Measurements from ENCODE around the gene MT1F. TPM values are rescaled to one million over a fixed set of nuclear protein-coding genes. Genes with fewer than 3 reads are reported as not detected.

The MT1F gene
- polyA plus RNA-seq, 1 donor, result 77.0 TPM

DNA sequence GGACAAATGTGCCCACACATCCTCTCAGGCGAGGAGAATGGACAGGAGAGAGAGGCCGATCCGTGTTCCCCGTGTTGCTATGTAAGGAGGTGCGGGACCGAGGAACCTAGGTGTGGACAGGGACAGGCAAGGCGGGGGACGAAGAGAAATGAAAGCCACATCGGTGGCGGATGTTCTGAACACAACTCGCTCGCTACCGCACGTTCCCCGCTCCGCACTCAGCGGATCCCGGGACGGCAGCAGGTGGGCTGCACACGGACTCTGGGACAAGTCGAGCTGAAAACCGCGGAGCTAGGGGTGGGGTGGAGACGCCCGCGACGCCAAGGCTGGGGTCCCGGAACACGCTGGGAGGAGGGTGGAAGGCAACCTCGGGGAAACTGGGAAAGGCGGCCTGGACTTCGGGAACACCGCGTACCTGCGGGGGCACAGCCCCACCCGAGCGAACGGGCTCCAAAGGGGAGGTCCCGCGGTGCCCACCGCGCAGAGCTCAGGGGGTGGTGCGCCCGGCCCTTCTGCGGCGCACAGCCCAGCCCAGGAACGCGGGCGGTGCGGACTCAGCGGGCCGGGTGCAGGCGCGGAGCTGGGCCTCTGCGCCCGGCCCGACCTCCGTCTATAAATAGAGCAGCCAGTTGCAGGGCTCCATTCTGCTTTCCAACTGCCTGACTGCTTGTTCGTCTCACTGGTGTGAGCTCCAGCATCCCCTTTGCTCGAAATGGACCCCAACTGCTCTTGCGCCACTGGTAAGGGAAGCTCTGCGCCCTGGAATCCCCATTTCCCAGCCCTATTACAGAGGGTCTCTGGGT lies 32.4 kb upstream of the MT1F start, which contains the start of gene MT1E:
MT1E (plus strand) TSS at position 642 of the 803 bp plus-strand sequence; CDS start at position 713, 71 bp downstream.
- Histone ChIP-seq H3K27me3 (ENCODE audit: control insufficient read depth, insufficient read depth, low read length) (peaks cover 23% of the 10 kb centered on the region), H3K36me3 (ENCODE audit: control insufficient read depth, insufficient read depth, low read length) (no peaks in the 10 kb centered on the region), H3K4me3 (ENCODE audit: low read length) (peak within 1 kb of the TSS; percentile 79), H3K9me3 (ENCODE audit: control insufficient read depth, low read depth, low read length) (no peaks in the 10 kb centered on the region), H3K27ac (ENCODE audit: low read length) (peak within 1 kb of the TSS; percentile 86), H3K4me1 (ENCODE audit: control insufficient read depth, insufficient read depth, low read length) (peaks cover 11% of the 10 kb centered on the region)
- peak; percentile 84 to 88 for DNase-seq
- no CpG with 5 or more reads among the region's 62 CpGs for WGBS (ENCODE audit: insufficient coverage, low lambda C conversion rate)

DNA sequence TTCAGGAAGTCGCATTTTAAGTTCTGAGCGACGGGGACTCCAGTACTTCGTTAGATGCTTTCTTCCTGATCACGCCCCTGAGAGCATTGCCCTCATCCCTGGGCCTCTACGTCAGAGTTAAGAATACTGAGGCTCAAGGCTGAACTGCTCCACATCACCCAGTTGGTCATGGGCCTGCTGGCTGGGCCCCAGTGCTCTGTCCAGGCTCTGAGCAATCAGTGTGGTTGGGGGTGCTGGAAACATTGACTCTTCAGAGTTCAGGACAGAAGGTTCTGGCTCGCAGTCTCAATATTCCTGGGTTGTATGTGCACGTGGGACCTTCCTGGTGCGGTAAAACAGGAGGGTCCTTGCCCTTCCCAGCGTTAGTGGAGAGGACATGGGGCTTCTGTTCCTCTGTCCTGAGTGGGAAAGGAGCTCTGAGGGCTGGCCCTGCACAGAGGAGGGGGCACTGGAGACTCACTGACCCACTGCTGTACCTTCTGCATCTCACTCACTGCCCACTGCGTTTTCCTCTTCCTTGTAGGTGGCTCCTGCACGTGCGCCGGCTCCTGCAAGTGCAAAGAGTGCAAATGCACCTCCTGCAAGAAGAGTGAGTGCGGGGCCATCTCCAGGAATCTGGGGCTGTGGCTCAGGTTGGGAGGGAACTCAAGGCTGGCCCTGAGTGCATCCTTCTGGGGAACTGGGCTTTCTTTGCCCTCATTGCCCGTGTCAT lies 31.7 kb upstream of the MT1F start:
- DNase-seq, result no peak
- H3K4me3 ChIP-seq (ENCODE audit: low read length), result peak overlapping the region; percentile 79

DNA sequence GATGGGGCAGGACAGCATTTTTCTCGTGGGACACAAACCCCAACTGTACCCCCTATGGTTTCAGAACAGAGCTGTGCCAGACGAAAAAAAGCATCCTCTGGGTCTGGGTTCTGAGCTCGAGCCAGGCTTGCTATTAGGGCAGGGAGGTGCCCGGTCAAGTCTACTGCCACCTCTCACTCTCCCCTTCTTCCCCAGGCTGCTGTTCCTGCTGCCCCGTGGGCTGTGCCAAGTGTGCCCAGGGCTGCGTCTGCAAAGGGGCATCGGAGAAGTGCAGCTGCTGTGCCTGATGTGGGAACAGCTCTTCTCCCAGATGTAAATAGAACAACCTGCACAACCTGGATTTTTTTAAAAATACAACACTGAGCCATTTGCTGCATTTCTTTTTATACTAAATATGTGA lies 31.1 kb upstream of the MT1F start:
- Histone ChIP-seq H3K36me3 (ENCODE audit: control insufficient read depth, insufficient read depth, low read length) (no peaks in the 10 kb centered on the region), H3K27ac (ENCODE audit: low read length) (no peak overlapping the region), H3K9me3 (ENCODE audit: control insufficient read depth, low read depth, low read length) (no peaks in the 10 kb centered on the region), H3K4me3 (ENCODE audit: low read length) (peak overlapping the region; percentile 79), H3K4me1 (ENCODE audit: control insufficient read depth, insufficient read depth, low read length) (peaks cover 7% of the 10 kb centered on the region), H3K27me3 (ENCODE audit: control insufficient read depth, insufficient read depth, low read length) (peaks cover 31% of the 10 kb centered on the region)
- no CpG with 5 or more reads among the region's 7 CpGs for WGBS (ENCODE audit: insufficient coverage, low lambda C conversion rate)
- DNase-seq, result no peak

More for the DNA sequence above, 31.7 kb upstream of the MT1F start:
- Histone ChIP-seq H3K36me3 (ENCODE audit: control insufficient read depth, insufficient read depth, low read length) (no peaks in the 10 kb centered on the region), H3K4me1 (ENCODE audit: control insufficient read depth, insufficient read depth, low read length) (peaks cover 10% of the 10 kb centered on the region), H3K27me3 (ENCODE audit: control insufficient read depth, insufficient read depth, low read length) (peaks cover 26% of the 10 kb centered on the region), H3K27ac (ENCODE audit: low read length) (peak overlapping the region; percentile 86), H3K9me3 (ENCODE audit: control insufficient read depth, low read depth, low read length) (no peaks in the 10 kb centered on the region)
- WGBS (ENCODE audit: insufficient coverage, low lambda C conversion rate), result no CpG with 5 or more reads among the region's 16 CpGs

DNA sequence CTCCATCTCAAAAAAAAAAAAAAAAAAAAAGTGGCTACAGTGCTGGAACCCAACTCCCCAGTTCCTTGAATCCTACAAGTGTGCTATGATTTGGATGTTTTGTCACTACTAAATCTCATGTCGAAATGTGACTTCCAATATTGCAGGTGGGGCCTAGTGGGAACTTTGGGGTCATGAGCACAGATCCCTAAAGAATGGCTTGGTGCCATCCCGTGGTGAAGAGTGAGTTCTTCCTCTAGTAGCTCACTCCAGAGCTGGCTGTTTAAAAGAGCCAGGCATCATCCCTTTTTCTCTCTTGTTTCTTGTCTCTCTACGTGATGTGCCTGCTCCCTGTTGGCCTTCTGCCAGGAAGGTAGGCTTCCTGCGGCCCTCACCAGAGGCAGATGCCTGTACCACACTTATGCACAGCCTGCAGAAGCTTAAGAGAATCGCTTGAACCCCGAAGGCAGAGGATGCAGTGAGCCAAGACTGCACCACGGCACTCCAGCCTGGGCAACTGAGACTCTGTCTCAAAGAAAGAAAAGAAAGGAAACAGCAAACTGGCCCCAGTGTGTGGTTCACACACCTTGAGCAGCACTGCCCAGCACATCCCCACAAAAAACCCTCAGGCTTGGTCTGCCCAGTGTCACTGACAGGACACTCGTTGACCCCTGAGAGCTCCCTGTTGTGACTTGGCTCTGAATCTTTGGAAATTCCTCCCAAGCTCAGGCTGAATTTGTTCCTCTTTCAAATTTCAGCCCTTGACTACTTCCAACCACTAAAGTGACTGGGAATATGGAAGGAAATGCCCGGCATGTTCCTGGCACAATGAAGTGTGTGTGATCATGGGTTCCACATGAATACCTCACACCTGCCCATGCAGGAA lies 29.0 kb upstream of the MT1F start:
- WGBS (ENCODE audit: insufficient coverage, low lambda C conversion rate), result no CpG with 5 or more reads among the region's 9 CpGs
- Histone ChIP-seq H3K9me3 (ENCODE audit: control insufficient read depth, low read depth, low read length) (no peaks in the 10 kb centered on the region), H3K36me3 (ENCODE audit: control insufficient read depth, insufficient read depth, low read length) (no peaks in the 10 kb centered on the region), H3K27me3 (ENCODE audit: control insufficient read depth, insufficient read depth, low read length) (peaks cover 51% of the 10 kb centered on the region), H3K27ac (ENCODE audit: low read length) (no peak overlapping the region), H3K4me3 (ENCODE audit: low read length) (no peak overlapping the region), H3K4me1 (ENCODE audit: control insufficient read depth, insufficient read depth, low read length) (peaks cover 12% of the 10 kb centered on the region)
- no peak for DNase-seq

DNA sequence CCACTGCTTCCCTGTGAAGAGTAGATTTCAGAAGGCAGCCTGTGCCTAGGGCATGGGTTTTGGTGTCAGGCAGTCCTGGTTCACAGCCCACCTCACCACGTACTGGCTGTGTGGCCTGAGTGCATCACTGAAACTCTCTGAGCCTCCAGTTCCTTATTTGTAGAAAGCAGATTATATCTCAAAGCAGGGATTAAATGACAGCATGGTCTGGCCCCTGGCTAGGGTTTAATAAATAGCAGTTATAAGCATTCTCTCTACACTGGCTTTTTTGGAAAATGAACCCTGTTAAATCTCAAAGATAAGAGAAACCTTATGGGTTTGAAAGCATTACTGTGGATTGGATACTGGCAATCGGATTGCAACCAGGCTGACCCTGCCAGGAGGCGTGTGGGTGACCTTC lies 28.2 kb upstream of the MT1F start:
- Histone ChIP-seq H3K4me1 (ENCODE audit: control insufficient read depth, insufficient read depth, low read length) (peaks cover 12% of the 10 kb centered on the region), H3K27me3 (ENCODE audit: control insufficient read depth, insufficient read depth, low read length) (peaks cover 60% of the 10 kb centered on the region), H3K9me3 (ENCODE audit: control insufficient read depth, low read depth, low read length) (no peaks in the 10 kb centered on the region), H3K36me3 (ENCODE audit: control insufficient read depth, insufficient read depth, low read length) (no peaks in the 10 kb centered on the region), H3K27ac (ENCODE audit: low read length) (no peak overlapping the region), H3K4me3 (ENCODE audit: low read length) (no peak overlapping the region)
- WGBS (ENCODE audit: insufficient coverage, low lambda C conversion rate), result no CpG with 5 or more reads among the region's 3 CpGs
- DNase-seq, result no peak

DNA sequence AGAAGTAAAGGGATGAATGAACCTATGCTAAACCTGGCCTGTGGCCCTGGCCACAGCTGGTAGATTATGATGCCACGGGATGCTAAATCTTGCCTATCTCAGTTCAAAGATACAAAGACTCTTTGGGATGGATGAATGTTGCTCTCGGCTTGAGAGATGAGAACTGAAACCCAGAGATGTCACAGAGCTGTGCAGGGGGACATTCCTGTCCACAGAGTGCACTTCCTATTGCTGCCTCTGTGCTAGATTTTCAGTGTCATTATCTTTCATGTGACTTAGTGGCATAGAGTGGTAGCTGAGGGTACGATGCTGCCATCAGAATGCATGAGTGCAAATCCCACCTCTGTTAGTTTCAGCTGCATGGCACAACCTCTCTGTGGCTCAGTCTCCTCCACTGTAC lies 27.6 kb upstream of the MT1F start:
- H3K4me3 ChIP-seq (ENCODE audit: low read length), result no peak overlapping the region
- H3K27me3 ChIP-seq (ENCODE audit: control insufficient read depth, insufficient read depth, low read length), result peaks cover 64% of the 10 kb centered on the region
- no peaks in the 10 kb centered on the region for H3K9me3 ChIP-seq (ENCODE audit: control insufficient read depth, low read depth, low read length)
- H3K27ac ChIP-seq (ENCODE audit: low read length), result no peak overlapping the region
- peaks cover 18% of the 10 kb centered on the region for H3K4me1 ChIP-seq (ENCODE audit: control insufficient read depth, insufficient read depth, low read length)
- no CpG with 5 or more reads among the region's 3 CpGs for WGBS (ENCODE audit: insufficient coverage, low lambda C conversion rate)
- H3K36me3 ChIP-seq (ENCODE audit: control insufficient read depth, insufficient read depth, low read length), result no peaks in the 10 kb centered on the region
- no peak for DNase-seq

DNA sequence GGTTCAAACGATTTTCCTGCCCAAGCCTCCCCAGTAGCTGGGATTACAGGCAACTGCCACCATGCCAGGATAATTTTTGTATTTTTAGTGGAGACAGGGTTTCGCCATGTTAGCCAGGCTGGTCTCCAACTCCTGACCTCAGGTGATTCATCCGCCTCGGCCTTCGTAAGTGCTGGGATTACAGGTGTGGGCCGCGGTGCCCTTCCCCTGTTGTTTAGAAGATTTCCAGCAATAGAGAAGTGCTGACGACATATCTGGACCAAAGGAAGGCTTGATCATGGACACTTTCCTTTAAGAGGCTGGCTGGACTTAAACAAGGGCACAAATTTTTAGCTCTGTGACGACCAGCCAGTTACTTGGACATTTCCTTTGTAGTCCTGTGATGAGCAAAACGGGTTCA lies 26.6 kb upstream of the MT1F start:
- no peaks in the 10 kb centered on the region for H3K9me3 ChIP-seq (ENCODE audit: control insufficient read depth, low read depth, low read length)
- H3K4me1 ChIP-seq (ENCODE audit: control insufficient read depth, insufficient read depth, low read length), result peaks cover 19% of the 10 kb centered on the region
- no peaks in the 10 kb centered on the region for H3K36me3 ChIP-seq (ENCODE audit: control insufficient read depth, insufficient read depth, low read length)
- DNase-seq, result no peak
- no peak overlapping the region for H3K4me3 ChIP-seq (ENCODE audit: low read length)
- no CpG with 5 or more reads among the region's 10 CpGs for WGBS (ENCODE audit: insufficient coverage, low lambda C conversion rate)
- peaks cover 68% of the 10 kb centered on the region for H3K27me3 ChIP-seq (ENCODE audit: control insufficient read depth, insufficient read depth, low read length)
- H3K27ac ChIP-seq (ENCODE audit: low read length), result no peak overlapping the region

DNA sequence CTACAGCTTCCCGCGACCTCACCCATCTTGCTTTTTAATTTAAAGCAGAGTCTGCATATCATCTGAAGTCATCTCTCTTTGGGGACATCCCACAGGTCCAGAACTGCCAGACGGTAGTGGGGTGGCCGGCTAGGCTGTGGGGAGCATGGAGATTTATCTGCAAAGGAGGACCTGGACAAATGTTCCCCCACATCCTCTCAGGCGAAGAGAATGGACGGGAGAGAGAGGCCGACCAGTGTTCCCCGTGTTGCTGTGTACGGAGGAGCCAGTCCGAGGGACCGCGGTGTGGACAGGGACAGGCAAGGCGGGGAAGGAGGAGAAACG lies 26.0 kb upstream of the MT1F start:
- Histone ChIP-seq H3K36me3 (ENCODE audit: control insufficient read depth, insufficient read depth, low read length) (no peaks in the 10 kb centered on the region), H3K4me3 (ENCODE audit: low read length) (peak overlapping the region; percentile 35), H3K27me3 (ENCODE audit: control insufficient read depth, insufficient read depth, low read length) (peaks cover 70% of the 10 kb centered on the region), H3K27ac (ENCODE audit: low read length) (no peak overlapping the region), H3K9me3 (ENCODE audit: control insufficient read depth, low read depth, low read length) (no peaks in the 10 kb centered on the region), H3K4me1 (ENCODE audit: control insufficient read depth, insufficient read depth, low read length) (peaks cover 15% of the 10 kb centered on the region)
- WGBS (ENCODE audit: insufficient coverage, low lambda C conversion rate), result no CpG with 5 or more reads among the region's 14 CpGs
- DNase-seq, result no peak

DNA sequence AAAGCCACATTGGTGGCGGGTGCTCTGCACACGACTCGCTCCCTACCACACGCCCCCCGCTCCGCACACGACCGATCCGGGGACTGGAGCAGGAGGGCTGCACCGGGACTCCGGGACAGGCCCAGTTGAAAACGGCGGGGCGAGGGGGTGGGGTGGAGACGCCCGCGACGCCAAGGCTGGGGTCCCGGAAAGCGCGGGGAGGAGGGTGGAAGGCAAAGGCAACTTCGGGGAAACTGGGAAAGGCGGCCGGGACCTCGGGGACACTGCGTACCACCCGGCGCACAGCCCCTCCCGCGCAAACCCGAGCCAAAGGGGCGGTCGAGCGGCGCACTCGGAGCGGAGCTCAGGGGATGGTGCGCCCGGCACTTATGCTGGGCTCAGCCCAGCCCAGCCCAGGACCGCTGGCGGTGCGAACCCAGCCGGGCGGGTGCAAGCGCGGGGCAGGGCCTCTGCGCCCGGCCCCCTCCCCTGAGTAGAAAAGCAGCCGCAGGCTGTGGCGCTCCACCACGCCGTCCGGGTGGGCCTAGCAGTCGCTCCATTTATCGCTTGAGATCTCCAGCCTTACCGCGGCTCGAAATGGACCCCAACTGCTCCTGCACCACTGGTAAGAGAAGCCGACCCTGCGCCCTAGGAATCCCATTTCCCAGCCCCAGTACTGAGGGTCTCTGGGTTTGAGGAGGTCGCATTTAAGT lies 25.5 kb upstream of the MT1F start, which contains the start of gene MT1M:
MT1M (plus strand) TSS at position 504 of the 692 bp plus-strand sequence; CDS start at position 577, 73 bp downstream.
- no peaks in the 10 kb centered on the region for H3K36me3 ChIP-seq (ENCODE audit: control insufficient read depth, insufficient read depth, low read length)
- peak in 1 of 2 donors; percentile 43 for DNase-seq
- peaks cover 75% of the 10 kb centered on the region for H3K27me3 ChIP-seq (ENCODE audit: control insufficient read depth, insufficient read depth, low read length)
- peaks cover 11% of the 10 kb centered on the region for H3K4me1 ChIP-seq (ENCODE audit: control insufficient read depth, insufficient read depth, low read length)
- no CpG with 5 or more reads among the region's 61 CpGs for WGBS (ENCODE audit: insufficient coverage, low lambda C conversion rate)
- H3K4me3 ChIP-seq (ENCODE audit: low read length), result peak within 1 kb of the TSS; percentile 35
- no peaks in the 10 kb centered on the region for H3K9me3 ChIP-seq (ENCODE audit: control insufficient read depth, low read depth, low read length)
- no peak within 1 kb of the TSS for H3K27ac ChIP-seq (ENCODE audit: low read length)
